Upper lobe of left lung (tissue), 6 donors: ENCODE results near the gene MAPKBP1. TPM values are rescaled to one million over a fixed set of nuclear protein-coding genes. Genes with fewer than 3 reads are reported as not detected.
A peak's percentile ranks its signal among the peaks of the same experiment; 100 is the strongest.
"Not testable (repeated sequence)": the region's sequence is repeated elsewhere in the genome, so short reads cannot be mapped to it uniquely, and the experiment has no call there.

Source experiments
- ATAC-seq, 2 donors: fragments of 200-7000 bp; cut with Tn5 transposase; one replicate each; pipeline ENCODE4 v1.9.1; 2022; ENCODE audit warnings: mild to moderate bottlenecking in 2 of 2, moderate library complexity in 2 of 2; ENCODE audit not compliant: low FRiP score in 2 of 2
- DNase-seq, 2 donors: peaks; one replicate each; pipeline ENCODE4 v3.0.0-alpha.2; 2019 to 2020
- H3K27ac ChIP-seq, 4 donors: fragments of 200-600 bp; sonication (generic); one replicate each; pipeline ENCODE4 v1.5.1; 2016 to 2019
- H3K27me3 ChIP-seq, 4 donors: fragments of 200-600 bp; sonication (generic); one replicate each; pipeline ENCODE4 v1.5.1; 2017 to 2019
- H3K36me3 ChIP-seq, 4 donors: fragments of 200-600 bp; sonication (generic); one replicate each; pipeline ENCODE4 v1.5.1; 2016 to 2019
- H3K4me1 ChIP-seq, 4 donors: fragments of 200-600 bp; sonication (generic); one replicate each; pipeline ENCODE4 v1.5.1; 2018 to 2019
- H3K4me3 ChIP-seq, 4 donors: fragments of 200-600 bp; sonication (generic); one replicate each; pipeline ENCODE4 v1.5.1; 2017 to 2019; ENCODE audit warnings: mild to moderate bottlenecking in 2 of 4, moderate library complexity in 1 of 4
- H3K9me3 ChIP-seq, 4 donors: fragments of 200-600 bp; sonication (generic); one replicate each; pipeline ENCODE4 v1.5.1; 2018 to 2019
- EP300 ChIP-seq, 4 donors: sonication (generic); formaldehyde crosslinking; IDR thresholded peaks; one replicate each; pipeline ENCODE4 v1.5.1; 2017; ENCODE audit warnings: antibody characterized with exemption in 4 of 4, control low read depth in 2 of 4
- POLR2A ChIP-seq, 4 donors: fragments of 450-650 bp; IDR thresholded peaks; one replicate each; pipeline ENCODE4 v1.5.1; 2016 to 2017; ENCODE audit warnings: antibody characterized with exemption in 4 of 4, mild to moderate bottlenecking in 2 of 4
- POLR2AphosphoS5 ChIP-seq, 2 donors: sonication (generic); formaldehyde crosslinking; IDR thresholded peaks; one replicate each; pipeline ENCODE4 v1.5.1; 2017; ENCODE audit warnings: antibody characterized with exemption in 2 of 2
- WGBS, 2 donors: methylation state at CpG; one replicate each; pipeline ENCODE4 v1.1.5; 2017 to 2018; 5-methylcytosine and 5-hydroxymethylcytosine counted together
- total RNA-seq, 6 donors: library from RNA; depleted of rRNA in 4 of 6; stranded (reverse); fragments of >200 nt in 4 of 6; gene quantifications; one replicate each; pipeline versions ENCODE4 v1.1.0 to v1.2.1, GENCODE V29; 2016 to 2021
- TF ChIP-seq, protein P1 (sequence below), 6 experiments: fragments of 450-650 bp in 4 of 6; fragments of 200-600 bp in 2 of 6; sonication (generic) in 2 of 6; IDR thresholded peaks; one replicate each; pipeline ENCODE4 v1.5.1; 2016 to 2019; ENCODE audit warnings: antibody characterized with exemption in 6 of 6
- donor health status: DM: no; HTN: no; CAD: no; lungs with moderate emphysema.
- donor health status: DM: no; HTN: yes; CAD: no; lungs with severe emphysema.

Gene MAPKBP1
- total RNA-seq, 6 donors from 2014 or later = 12.8 to 83.8 (median 26.8) TPM

DNA sequence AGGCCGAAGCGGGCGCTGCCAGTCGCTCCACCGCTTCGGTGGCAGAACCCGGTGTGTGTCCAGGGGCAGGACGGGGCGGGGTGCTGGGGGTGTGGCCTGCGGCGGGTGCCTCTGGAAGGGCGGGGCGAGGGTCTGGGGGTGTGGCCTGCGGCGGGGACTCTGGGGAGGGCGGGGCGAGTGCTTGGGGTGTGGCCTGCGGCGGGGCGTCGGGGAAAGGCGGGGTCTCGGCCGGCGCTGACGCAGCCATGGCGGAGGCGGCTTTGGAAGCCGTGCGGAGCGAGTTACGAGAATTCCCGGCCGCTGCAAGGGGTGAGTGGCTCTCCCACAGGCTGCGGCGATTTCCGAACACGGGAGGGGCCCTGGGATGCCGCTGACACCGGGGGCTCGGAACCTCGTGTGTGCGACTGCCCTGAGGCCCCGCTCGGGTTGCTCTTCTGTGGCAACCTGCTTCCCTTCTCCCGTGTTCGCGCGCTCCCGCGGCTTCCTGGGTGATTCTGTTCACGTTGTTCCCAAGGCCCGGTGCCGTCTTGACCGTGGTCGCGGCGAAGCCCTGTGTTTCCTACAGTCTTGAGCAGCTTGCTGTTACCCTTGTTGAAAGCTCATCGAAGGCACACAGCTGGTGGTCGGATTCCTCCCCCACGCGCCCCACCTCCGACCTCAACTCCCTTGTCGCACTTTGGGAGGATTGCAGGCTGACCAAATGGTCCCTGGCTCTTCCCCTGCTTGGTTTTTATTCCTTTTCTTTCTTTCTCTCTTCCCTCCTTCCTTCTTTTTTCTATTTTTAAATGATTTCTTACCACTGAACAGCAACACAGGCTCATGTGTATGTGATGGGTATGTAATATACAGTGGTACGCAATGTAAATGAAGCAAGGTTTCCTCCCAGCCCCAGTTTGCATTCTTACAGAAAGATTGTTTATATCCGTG, 53.9 kb downstream of the MAPKBP1 start, which contains the start of gene JMJD7:
JMJD7 (plus strand) TSS at position 213 of the 927 bp plus-strand sequence; CDS start at position 246, 33 bp downstream.
- peaks cover 15 to 47% (median 26%) of the 10 kb centered on the region in 4 donors for H3K4me1 ChIP-seq
- H3K36me3 ChIP-seq = peaks cover 0 to 32% (median 25%) of the 10 kb centered on the region in 4 donors
- no peaks in the 10 kb centered on the region for H3K9me3 ChIP-seq
- ATAC-seq = peak; percentile 97 to 98
- TF ChIP-seq EP300 (IDR thresholded peaks at IDR 0.05) = no peak
- TF ChIP-seq, protein P1, sequence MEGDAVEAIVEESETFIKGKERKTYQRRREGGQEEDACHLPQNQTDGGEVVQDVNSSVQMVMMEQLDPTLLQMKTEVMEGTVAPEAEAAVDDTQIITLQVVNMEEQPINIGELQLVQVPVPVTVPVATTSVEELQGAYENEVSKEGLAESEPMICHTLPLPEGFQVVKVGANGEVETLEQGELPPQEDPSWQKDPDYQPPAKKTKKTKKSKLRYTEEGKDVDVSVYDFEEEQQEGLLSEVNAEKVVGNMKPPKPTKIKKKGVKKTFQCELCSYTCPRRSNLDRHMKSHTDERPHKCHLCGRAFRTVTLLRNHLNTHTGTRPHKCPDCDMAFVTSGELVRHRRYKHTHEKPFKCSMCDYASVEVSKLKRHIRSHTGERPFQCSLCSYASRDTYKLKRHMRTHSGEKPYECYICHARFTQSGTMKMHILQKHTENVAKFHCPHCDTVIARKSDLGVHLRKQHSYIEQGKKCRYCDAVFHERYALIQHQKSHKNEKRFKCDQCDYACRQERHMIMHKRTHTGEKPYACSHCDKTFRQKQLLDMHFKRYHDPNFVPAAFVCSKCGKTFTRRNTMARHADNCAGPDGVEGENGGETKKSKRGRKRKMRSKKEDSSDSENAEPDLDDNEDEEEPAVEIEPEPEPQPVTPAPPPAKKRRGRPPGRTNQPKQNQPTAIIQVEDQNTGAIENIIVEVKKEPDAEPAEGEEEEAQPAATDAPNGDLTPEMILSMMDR (IDR thresholded peaks at IDR 0.05) = peak in 2 of 6 experiments; percentile 4 to 9
- peak in 3 of 4 donors; percentile 65 to 88 (median 83) for TF ChIP-seq POLR2A (IDR thresholded peaks at IDR 0.05)
- TF ChIP-seq POLR2AphosphoS5 (IDR thresholded peaks at IDR 0.05) = peak; percentile 65 to 85
- DNase-seq = peak; percentile 96 to 99
- peak within 1 kb of the TSS; percentile 71 to 87 (median 76) for H3K4me3 ChIP-seq
- H3K27ac ChIP-seq = peak within 1 kb of the TSS; percentile 81 to 91 (median 84)
- H3K27me3 ChIP-seq = no peaks in the 10 kb centered on the region
- WGBS, 2 donors = 1 to 2% methylated on average over 8 to 60 of the region's 66 CpGs

DNA sequence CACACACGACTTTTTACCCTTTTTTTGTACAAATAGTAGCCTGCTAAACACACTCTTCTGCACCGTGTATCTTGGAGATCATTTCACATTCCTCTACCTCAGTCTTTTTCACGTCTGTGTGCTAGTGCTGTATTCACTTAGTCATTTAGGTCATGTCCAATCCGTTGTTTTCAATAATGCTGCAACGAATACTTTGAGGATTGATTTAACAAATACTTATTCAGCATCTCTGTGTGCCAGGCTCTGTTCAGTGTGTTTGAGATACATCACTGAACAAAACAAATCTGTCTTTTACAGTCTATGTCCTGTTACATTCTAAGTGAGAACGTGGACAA, 54.5 kb downstream of the MAPKBP1 start:
- Histone ChIP-seq H3K4me1 (peaks cover 15 to 49% (median 26%) of the 10 kb centered on the region in 4 donors), H3K27me3 (no peaks in the 10 kb centered on the region), H3K9me3 (no peaks in the 10 kb centered on the region), H3K36me3 (peaks cover 0 to 26% (median 19%) of the 10 kb centered on the region in 4 donors), H3K27ac (peak overlapping the region in 2 of 4 donors; percentile 85 to 91), H3K4me3 (peak overlapping the region; percentile 71 to 87 (median 76))
- ATAC-seq = no peak
- no peak for TF ChIP-seq POLR2AphosphoS5 (IDR thresholded peaks at IDR 0.05)
- TF ChIP-seq POLR2A (IDR thresholded peaks at IDR 0.05) = no peak
- no peak for TF ChIP-seq EP300 (IDR thresholded peaks at IDR 0.05)
- TF ChIP-seq, protein P1 (IDR thresholded peaks at IDR 0.05) = no peak
- no peak for DNase-seq
- WGBS, 2 donors = 10 to 14% methylated on average over 6 of the region's 6 CpGs

DNA sequence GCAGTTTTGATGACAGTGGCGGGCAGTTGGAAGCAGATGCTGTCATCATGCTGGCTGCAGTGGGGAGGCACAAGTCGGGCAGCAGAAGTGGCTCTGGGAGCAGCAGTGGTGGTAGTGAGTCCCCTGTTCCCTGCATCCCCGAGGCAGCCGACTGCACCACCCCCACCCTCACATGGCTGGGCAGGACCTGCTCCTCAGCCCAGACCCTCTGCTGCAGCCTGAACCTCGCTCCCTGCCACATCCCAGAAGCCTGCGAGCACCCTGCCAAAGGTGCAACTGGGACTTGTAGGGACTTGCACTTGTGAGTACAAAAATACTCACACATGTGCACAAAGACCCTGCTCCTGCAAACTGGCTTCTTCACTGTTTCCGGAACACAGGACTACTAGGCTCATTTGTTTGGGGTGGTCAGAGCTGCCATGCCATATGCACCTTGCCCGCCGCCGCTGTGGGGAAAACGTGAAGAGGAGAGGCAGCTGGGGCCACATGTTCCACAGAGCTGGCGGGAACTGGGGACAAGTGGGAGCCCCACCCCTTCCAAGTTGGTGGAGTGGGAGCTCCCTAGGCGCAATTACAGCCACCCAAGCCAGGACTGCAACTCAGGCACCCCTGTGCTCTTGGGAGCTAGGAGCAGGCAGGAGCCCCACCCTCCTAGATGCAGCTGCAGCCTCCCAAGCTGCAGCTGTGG, 55.8 kb downstream of the MAPKBP1 start:
- Histone ChIP-seq H3K27me3 (no peaks in the 10 kb centered on the region), H3K9me3 (no peaks in the 10 kb centered on the region), H3K4me1 (peaks cover 15 to 49% (median 26%) of the 10 kb centered on the region in 4 donors), H3K27ac (no peak overlapping the region), H3K36me3 (peaks cover 0 to 15% (median 13%) of the 10 kb centered on the region in 4 donors), H3K4me3 (no peak overlapping the region)
- 97 to 100% methylated on average over 1 to 13 of the region's 13 CpGs for WGBS, 2 donors
- no peak for DNase-seq
- TF ChIP-seq POLR2A (IDR thresholded peaks at IDR 0.05) = no peak
- TF ChIP-seq, protein P1 (IDR thresholded peaks at IDR 0.05) = no peak
- no peak for TF ChIP-seq POLR2AphosphoS5 (IDR thresholded peaks at IDR 0.05)
- no peak for TF ChIP-seq EP300 (IDR thresholded peaks at IDR 0.05)
- ATAC-seq = no peak

DNA sequence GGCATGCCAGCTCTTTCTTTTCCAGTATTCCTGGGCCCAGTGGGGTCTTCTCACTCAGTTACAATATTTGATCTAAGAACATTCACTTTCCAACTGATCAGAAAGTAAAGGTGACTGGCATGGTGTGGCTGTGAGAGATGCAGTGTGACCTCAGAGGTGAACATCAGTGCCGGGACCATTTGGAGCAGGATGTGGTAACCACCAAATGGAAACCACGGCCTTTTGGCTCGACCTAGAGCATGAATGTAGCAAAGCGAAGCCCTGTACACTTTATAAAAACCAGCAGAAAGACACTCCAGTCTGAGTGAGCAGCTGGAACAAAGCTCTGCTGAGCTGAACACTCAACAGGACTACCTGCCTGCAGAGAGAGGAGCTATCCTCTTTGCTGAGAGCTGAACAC, 57.0 kb downstream of the MAPKBP1 start:
- H3K9me3 ChIP-seq, H3K4me3 ChIP-seq, H3K27ac ChIP-seq, ATAC-seq, H3K27me3 ChIP-seq, DNase-seq: not testable (repeated sequence)
- Histone ChIP-seq H3K4me1 (peaks cover 15 to 55% (median 26%) of the 10 kb centered on the region in 4 donors), H3K36me3 (peaks cover 0 to 17% (median 13%) of the 10 kb centered on the region in 4 donors)
- 82 to 83% methylated on average over 4 of the region's 4 CpGs for whole genome bisulfite sequencing, 2 donors

DNA sequence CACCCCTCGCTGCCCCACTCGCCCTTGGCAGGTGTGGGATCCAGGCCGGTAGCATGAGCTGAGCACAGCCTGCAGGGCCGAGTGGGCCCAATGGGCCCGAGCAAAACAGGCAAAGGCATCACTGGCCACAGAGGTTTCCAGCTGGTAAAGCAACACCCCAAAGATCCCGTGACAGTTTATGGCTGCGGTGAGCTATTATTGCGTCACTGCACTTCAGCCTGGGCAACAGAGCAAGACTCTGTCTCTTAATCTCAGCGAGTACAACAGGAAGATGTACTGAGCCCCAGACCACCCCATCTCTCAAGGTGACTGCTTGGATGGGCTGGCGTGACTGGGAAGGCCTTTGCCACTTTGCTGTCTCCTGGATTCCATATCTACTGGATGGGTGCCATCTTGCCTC, 57.9 kb downstream of the MAPKBP1 start:
- Histone ChIP-seq H3K27ac (peak overlapping the region in 2 of 4 donors; percentile 14 to 27), H3K4me3 (no peak overlapping the region), H3K27me3 (no peaks in the 10 kb centered on the region), H3K36me3 (peaks cover 0 to 23% (median 16%) of the 10 kb centered on the region in 4 donors), H3K4me1 (peaks cover 14 to 61% (median 27%) of the 10 kb centered on the region in 4 donors), H3K9me3 (no peaks in the 10 kb centered on the region)
- 85 to 89% methylated on average over 9 to 10 of the region's 10 CpGs for WGBS, 2 donors
- DNase-seq = no peak
- TF ChIP-seq POLR2A (IDR thresholded peaks at IDR 0.05) = no peak
- TF ChIP-seq POLR2AphosphoS5 (IDR thresholded peaks at IDR 0.05) = no peak
- no peak for TF ChIP-seq EP300 (IDR thresholded peaks at IDR 0.05)
- TF ChIP-seq, protein P1 (IDR thresholded peaks at IDR 0.05) = no peak
- ATAC-seq = no peak
